ENCODE data around the gene BAIAP2L1. TPM values are rescaled to one million over a fixed set of nuclear protein-coding genes. Genes with fewer than 3 reads are reported as not detected.
"Not testable (repeated sequence)": the region's sequence is repeated elsewhere in the genome, so short reads cannot be mapped to it uniquely, and the experiment has no call there.

Gene BAIAP2L1
- total RNA-seq, 8 experiments from 2014 or later: 0.66 to 2.5 (median 1.4) TPM

GRCh38 chr7:98395951-98396350, 4.9 kb downstream of the BAIAP2L1 start:
- no peaks in the 10 kb centered on the region for H3K4me1 ChIP-seq (replicated peaks in 1 of 2)
- H3K4me3 ChIP-seq: no peak overlapping the region
- no peak overlapping the region for H3K27ac ChIP-seq
- in situ Hi-C loops (cut with MboI; ENCODE audit: low pct_unique_long_range_greater_than_20kb in 2 of 9, low sequenced_read_pairs in 9 of 9, unreplicated experiment in 9 of 9): no loop called here
- WGBS, 10 experiments: 29 to 100% (median 80%) methylated on average over 1 to 3 of the region's 3 CpGs; no CpG with 5 or more reads in 5 of the 10 experiments
- ATAC-seq (replicated peaks in 6 of 8): no peak

GRCh38 chr7:98395481-98395880, 5.4 kb downstream of the BAIAP2L1 start:
- in situ Hi-C loops (cut with MboI; ENCODE audit: low pct_unique_long_range_greater_than_20kb in 2 of 9, low sequenced_read_pairs in 9 of 9, unreplicated experiment in 9 of 9): no loop called here
- ATAC-seq (replicated peaks in 6 of 8): no peak
- Histone ChIP-seq H3K4me3 (no peak overlapping the region), H3K4me1 (replicated peaks in 1 of 2) (no peaks in the 10 kb centered on the region), H3K27ac (no peak overlapping the region)
- 0 to 100% (median 93%) methylated on average over 1 to 3 of the region's 4 CpGs; no CpG with 5 or more reads in 2 of the 10 experiments for WGBS, 10 experiments

GRCh38 chr7:98394377-98394836, 6.5 kb downstream of the BAIAP2L1 start:
- H3K4me3 ChIP-seq: no peak overlapping the region
- in situ Hi-C loops (cut with MboI; ENCODE audit: low pct_unique_long_range_greater_than_20kb in 2 of 9, low sequenced_read_pairs in 9 of 9, unreplicated experiment in 9 of 9): no loop called here
- H3K4me1 ChIP-seq (replicated peaks in 1 of 2): no peaks in the 10 kb centered on the region
- 8 to 83% (median 30%) methylated on average over 1 to 4 of the region's 5 CpGs; no CpG with 5 or more reads in 1 of the 10 experiments for WGBS, 10 experiments
- no peak overlapping the region for H3K27ac ChIP-seq
- ATAC-seq (replicated peaks in 6 of 8): no peak

GRCh38 chr7:98387544-98388226, 13.2 kb downstream of the BAIAP2L1 start:
- WGBS, 10 experiments: 31 to 95% (median 84%) methylated on average over 2 to 6 of the region's 9 CpGs; no CpG with 5 or more reads in 1 of the 10 experiments
- no peak overlapping the region for H3K27ac ChIP-seq
- in situ Hi-C loops (cut with MboI; ENCODE audit: low pct_unique_long_range_greater_than_20kb in 2 of 9, low sequenced_read_pairs in 9 of 9, unreplicated experiment in 9 of 9): no loop called here
- H3K4me1 ChIP-seq (replicated peaks in 1 of 2): no peaks in the 10 kb centered on the region
- H3K4me3 ChIP-seq: no peak overlapping the region
- no peak for ATAC-seq (replicated peaks in 6 of 8)

DNA sequence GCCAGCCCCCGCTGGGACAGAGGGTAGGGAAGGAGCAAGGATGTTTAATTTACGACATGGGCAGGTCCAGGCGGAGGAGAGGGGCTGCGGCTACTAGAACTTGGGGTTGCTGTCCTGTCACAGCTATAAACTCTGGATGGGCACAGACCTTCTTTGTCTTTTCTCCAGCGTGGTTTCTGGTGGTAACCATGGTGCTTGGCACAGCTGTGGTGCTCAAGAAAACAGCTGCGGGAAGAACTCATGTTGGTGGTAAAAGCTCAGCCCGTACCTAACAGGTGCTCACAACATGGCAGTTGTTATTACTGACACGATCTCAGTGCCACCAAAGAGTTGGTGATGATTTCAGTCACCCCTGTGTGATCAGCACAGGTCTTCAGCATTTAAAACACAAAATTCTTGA, 13.8 kb downstream of the BAIAP2L1 start:
- no peak for ATAC-seq (replicated peaks in 6 of 8)
- in situ Hi-C loops (cut with MboI; ENCODE audit: low pct_unique_long_range_greater_than_20kb in 2 of 9, low sequenced_read_pairs in 9 of 9, unreplicated experiment in 9 of 9): no loop called here
- H3K4me3 ChIP-seq: no peak overlapping the region
- H3K4me1 ChIP-seq (replicated peaks in 1 of 2): no peaks in the 10 kb centered on the region
- H3K27ac ChIP-seq: no peak overlapping the region
- 35 to 94% (median 78%) methylated on average over 2 to 7 of the region's 8 CpGs; no CpG with 5 or more reads in 3 of the 10 experiments for WGBS, 10 experiments

DNA sequence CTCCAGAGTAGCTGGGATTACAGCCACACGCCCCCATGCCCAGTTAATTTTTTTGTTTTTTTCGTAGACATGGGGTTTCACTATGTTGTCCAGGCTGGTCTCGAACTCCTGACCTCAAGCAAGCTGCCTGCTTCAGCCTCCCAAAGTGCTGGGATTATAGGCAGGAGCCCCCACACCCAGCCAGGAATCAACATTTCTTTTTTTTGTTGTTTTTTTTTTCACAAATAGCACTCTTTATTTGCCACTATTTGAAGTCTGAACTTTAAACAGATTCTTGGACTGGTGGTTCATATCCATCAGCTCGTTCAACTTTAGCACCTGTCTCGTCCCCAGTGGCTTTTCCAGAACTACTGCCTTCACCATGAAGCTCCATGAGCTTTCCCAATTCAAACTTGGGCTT, 15.4 kb downstream of the BAIAP2L1 start:
- WGBS, 10 experiments: 0 to 100% (median 86%) methylated on average over 1 to 3 of the region's 5 CpGs; no CpG with 5 or more reads in 3 of the 10 experiments
- ATAC-seq (replicated peaks in 6 of 8); in situ Hi-C loops (cut with MboI; ENCODE audit: low pct_unique_long_range_greater_than_20kb in 2 of 9, low sequenced_read_pairs in 9 of 9, unreplicated experiment in 9 of 9); H3K4me1 ChIP-seq (replicated peaks in 1 of 2); H3K27ac ChIP-seq; H3K4me3 ChIP-seq: not testable (repeated sequence)

DNA sequence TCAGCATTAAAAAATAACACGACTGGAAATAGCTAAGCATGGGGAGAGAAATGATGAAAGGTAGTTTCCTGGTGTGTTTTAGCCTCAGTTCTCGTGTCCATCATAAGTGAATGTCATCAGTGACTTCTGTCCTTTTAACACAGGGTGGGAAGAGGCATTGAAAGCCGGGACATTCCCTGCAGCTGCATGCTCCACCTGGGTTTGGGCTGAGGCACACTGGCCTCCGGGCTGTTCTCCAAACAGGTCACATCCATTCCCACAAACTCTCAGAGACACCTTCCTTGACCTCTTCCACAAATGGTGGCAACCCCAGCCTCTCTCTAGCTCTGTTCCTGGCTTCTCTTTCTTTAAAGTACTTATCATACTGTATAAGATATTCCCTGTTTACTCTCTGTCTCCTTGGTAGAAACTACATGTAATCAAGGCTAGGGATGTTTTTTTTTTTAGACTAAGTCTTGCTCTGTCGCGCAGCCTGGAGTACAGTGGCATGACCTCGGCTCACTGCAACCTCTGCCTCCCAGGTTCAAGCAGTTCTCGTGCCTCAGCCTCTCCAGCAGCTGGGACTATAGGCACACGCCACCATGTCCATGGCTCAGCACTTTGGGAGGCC, 22.6 kb downstream of the BAIAP2L1 start:
- no peak overlapping the region for H3K4me3 ChIP-seq
- 20 to 85% (median 60%) methylated on average over 2 to 8 of the region's 9 CpGs for WGBS, 10 experiments
- no peaks in the 10 kb centered on the region for H3K4me1 ChIP-seq (replicated peaks in 1 of 2)
- ATAC-seq (replicated peaks in 6 of 8): peak in 1 of 8 experiments; percentile 46
- in situ Hi-C loops (cut with MboI; ENCODE audit: low pct_unique_long_range_greater_than_20kb in 2 of 9, low sequenced_read_pairs in 9 of 9, unreplicated experiment in 9 of 9): no loop called here
- H3K27ac ChIP-seq: no peak overlapping the region

DNA sequence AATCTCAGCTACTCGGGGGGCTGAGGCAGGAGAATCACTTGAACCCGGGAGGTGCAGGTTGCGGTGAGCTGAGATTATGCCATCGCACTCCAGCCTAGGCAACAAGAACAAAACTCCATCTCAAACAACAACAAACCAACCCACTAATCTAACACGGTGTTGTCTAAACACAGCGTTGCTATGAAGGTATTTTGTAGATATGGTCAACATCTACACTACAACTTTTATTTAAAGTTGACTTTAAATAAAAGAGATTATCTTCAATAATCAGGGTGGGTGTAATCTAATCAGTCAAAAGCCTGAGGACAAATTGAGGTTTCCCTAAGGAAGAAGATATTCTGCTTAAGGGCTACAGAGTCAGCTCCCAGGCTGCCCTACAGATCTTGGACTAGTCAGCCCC, 24.2 kb downstream of the BAIAP2L1 start:
- 68 to 100% (median 91%) methylated on average over 1 to 6 of the region's 6 CpGs; no CpG with 5 or more reads in 2 of the 10 experiments for WGBS, 10 experiments
- no peak for ATAC-seq (replicated peaks in 6 of 8)
- in situ Hi-C loops (cut with MboI; ENCODE audit: low pct_unique_long_range_greater_than_20kb in 2 of 9, low sequenced_read_pairs in 9 of 9, unreplicated experiment in 9 of 9): no loop called here
- H3K4me1 ChIP-seq (replicated peaks in 1 of 2): no peaks in the 10 kb centered on the region
- no peak overlapping the region for H3K4me3 ChIP-seq
- H3K27ac ChIP-seq: no peak overlapping the region

DNA sequence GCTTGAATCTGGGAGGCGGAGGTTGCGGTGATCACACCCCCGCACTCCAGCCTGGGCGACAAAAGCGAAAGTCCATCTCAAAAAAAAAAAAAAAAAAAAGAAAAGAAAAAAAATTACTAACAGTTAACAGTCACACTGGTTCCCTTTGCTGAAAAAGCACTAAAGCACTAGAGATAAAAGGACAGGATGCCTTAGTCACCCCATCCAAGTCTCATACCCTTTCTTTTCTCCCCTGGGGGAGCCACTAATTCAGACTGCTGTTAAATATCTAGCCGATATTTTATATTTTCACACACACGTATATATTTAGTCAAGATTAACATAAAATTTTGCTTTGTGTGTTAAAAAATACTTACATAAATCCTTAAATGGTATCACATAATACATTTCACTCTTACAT, 25.2 kb downstream of the BAIAP2L1 start:
- in situ Hi-C loops (cut with MboI; ENCODE audit: low pct_unique_long_range_greater_than_20kb in 2 of 9, low sequenced_read_pairs in 9 of 9, unreplicated experiment in 9 of 9): no loop called here
- H3K4me3 ChIP-seq: no peak overlapping the region
- H3K4me1 ChIP-seq (replicated peaks in 1 of 2): no peaks in the 10 kb centered on the region
- H3K27ac ChIP-seq: no peak overlapping the region
- 50 to 100% (median 93%) methylated on average over 2 to 7 of the region's 7 CpGs for WGBS, 10 experiments
- ATAC-seq (replicated peaks in 6 of 8): no peak

GRCh38 chr7:98374285-98374680, 26.6 kb downstream of the BAIAP2L1 start:
- no peak for ATAC-seq (replicated peaks in 6 of 8)
- Histone ChIP-seq H3K4me1 (replicated peaks in 1 of 2) (no peaks in the 10 kb centered on the region), H3K4me3 (no peak overlapping the region), H3K27ac (no peak overlapping the region)
- in situ Hi-C loops (cut with MboI; ENCODE audit: low pct_unique_long_range_greater_than_20kb in 2 of 9, low sequenced_read_pairs in 9 of 9, unreplicated experiment in 9 of 9): no loop called here
- 54 to 100% (median 90%) methylated on average over 1 to 3 of the region's 3 CpGs; no CpG with 5 or more reads in 2 of the 10 experiments for WGBS, 10 experiments

- Histone ChIP-seq H3K27ac (no peak overlapping the region), H3K4me1 (replicated peaks in 1 of 2) (no peaks in the 10 kb centered on the region), H3K4me3 (no peak overlapping the region)
- 17% methylated on average over 3 of the region's 3 CpGs; no CpG with 5 or more reads in 9 of the 10 experiments for WGBS, 10 experiments
- ATAC-seq (replicated peaks in 6 of 8): no peak
- in situ Hi-C loops (cut with MboI; ENCODE audit: low pct_unique_long_range_greater_than_20kb in 2 of 9, low sequenced_read_pairs in 9 of 9, unreplicated experiment in 9 of 9): no loop called here
Observed at GRCh38 chr7:98372993-98373392, 27.9 kb downstream of the BAIAP2L1 start.

DNA sequence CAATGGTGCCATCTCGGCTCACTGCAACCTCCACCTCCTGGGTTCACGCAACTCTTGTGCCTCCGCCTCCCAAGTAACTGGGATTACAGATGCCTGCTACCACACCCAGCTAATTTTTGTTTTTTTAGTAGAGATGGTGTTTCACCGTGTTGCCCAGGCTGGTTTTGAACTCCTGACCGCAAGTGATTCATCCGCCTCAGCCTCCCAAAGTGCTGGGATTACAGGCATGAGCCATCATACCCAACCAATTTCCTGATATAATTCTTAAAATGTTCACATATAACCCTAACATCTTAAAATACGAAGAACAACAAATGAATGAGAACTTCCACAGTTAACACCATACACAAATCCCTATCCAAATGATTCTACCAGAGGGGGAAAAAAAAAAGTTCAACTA, 31.2 kb downstream of the BAIAP2L1 start:
- ATAC-seq (replicated peaks in 6 of 8): no peak
- Histone ChIP-seq H3K4me1 (replicated peaks in 1 of 2) (no peaks in the 10 kb centered on the region), H3K27ac (no peak overlapping the region), H3K4me3 (no peak overlapping the region)
- WGBS, 10 experiments: 64 to 100% (median 92%) methylated on average over 1 to 7 of the region's 7 CpGs; no CpG with 5 or more reads in 2 of the 10 experiments
- in situ Hi-C loops (cut with MboI; ENCODE audit: low pct_unique_long_range_greater_than_20kb in 2 of 9, low sequenced_read_pairs in 9 of 9, unreplicated experiment in 9 of 9): no loop called here

GRCh38 chr7:98368716-98369115, 32.2 kb downstream of the BAIAP2L1 start:
- WGBS, 10 experiments: 50 to 97% (median 83%) methylated on average over 3 to 8 of the region's 8 CpGs
- ATAC-seq (replicated peaks in 6 of 8): no peak
- Histone ChIP-seq H3K27ac (no peak overlapping the region), H3K4me1 (replicated peaks in 1 of 2) (no peaks in the 10 kb centered on the region), H3K4me3 (no peak overlapping the region)
- in situ Hi-C loops (cut with MboI; ENCODE audit: low pct_unique_long_range_greater_than_20kb in 2 of 9, low sequenced_read_pairs in 9 of 9, unreplicated experiment in 9 of 9): no loop called here
